Daoy (cell line): ENCODE measurements around the gene RHEX. TPM values are rescaled to one million over a fixed set of nuclear protein-coding genes. Genes with fewer than 3 reads are reported as not detected.
A peak's percentile ranks its signal among the peaks of the same experiment; 100 is the strongest.

ENCODE experiments used
- DNase-seq: peaks from one replicate; pipeline ENCODE4 v3.0.0-alpha.2; 2015; ENCODE audit warnings: low read depth
- total RNA-seq: library from RNA; depleted of rRNA; stranded (reverse); fragments of >200 nt; shearing (Covaris generic); gene quantifications from 2 replicates; pipeline ENCODE4 v1.2.3, GENCODE V29; 2014; rRNA removed

Gene RHEX, protein sequence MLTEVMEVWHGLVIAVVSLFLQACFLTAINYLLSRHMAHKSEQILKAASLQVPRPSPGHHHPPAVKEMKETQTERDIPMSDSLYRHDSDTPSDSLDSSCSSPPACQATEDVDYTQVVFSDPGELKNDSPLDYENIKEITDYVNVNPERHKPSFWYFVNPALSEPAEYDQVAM
- total RNA-seq: not detected in 2 replicates

DNA sequence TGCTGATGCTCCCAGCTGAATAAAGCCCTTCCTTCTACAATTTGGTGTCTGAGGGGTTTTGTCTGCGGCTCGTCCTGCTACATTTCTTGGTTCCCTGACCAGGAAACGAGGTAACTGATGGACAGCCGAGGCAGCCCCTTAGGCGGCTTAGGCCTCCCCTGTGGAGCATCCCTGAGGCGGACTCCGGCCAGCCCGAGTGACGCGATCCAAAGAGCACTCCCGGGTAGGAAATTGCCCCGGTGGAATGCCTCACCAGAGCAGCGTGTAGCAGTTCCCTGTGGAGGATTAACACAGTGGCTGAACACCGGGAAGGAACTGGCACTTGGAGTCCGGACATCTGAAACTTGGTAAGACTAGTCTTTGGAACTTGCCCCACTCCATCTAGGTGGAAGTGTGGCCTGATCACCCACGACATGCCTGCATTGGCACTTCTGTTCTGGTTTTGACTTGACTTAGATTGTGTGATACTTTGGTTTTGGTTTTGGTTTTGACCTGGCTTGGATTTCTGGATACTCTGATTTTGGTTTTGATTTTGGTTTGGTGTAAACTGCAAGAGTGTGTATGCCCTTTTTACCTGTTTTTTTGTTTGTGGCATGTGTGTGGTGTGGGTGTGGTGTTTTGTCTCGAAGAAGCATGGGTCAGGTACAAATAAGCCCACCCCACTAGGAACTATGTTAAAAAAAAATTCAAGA is at the start of gene RHEX:
Gene RHEX (plus strand): TSS at position 255 of the 692 bp plus-strand sequence. CDS start 44,656 bp downstream, outside the sequence.
- DNase-seq: peak; percentile 19

DNA sequence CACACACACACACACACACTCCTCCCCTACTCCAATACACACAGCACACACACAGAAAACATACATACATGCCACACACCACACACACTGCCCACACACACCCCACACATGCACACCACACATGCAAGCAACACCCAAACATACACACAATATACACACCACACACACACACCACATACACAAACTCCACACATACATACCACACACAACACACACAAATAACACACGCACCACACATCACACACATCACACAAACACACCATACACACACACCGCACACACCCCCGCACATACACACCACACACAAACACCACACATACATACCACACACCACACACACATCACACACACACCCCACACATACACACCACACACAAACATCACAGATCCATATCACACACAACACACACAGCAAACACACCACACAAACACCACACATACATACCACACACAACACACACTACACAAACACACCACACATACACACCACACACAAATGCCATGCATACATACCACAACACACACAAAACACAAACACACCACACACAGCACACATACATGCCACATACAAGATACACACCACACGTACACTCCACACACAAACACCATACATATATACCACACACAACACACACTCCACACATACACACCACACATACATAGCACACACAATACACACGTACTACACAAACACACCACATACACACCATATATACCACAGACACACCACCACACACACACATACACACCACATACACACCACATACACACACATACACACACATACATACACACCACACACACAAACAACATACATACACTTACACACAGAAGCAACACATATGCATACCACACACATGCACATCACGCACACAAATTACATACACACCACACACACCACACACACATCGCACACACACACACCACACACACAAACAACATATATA is 48.8 kb upstream of the RHEX start:
- no peak for DNase-seq

DNA sequence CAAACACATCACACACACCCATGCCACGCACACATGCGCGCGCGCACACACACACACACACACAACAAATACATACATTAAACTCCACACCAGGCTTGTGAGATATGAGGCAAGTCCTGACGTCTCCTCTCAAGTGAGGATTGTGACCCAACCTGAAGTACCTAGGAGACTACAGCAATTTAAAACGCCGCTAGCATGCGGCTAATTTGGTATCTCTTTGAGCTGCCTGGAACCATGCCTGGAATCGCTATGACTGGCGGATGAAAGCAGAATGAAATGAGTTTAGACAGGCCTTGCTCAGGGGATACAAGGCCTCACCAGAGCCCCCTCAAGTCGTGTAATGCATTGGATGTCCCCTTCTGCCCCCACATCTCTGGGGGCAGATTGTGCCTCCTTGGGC is 48.1 kb upstream of the RHEX start:
- DNase-seq: no peak

DNA sequence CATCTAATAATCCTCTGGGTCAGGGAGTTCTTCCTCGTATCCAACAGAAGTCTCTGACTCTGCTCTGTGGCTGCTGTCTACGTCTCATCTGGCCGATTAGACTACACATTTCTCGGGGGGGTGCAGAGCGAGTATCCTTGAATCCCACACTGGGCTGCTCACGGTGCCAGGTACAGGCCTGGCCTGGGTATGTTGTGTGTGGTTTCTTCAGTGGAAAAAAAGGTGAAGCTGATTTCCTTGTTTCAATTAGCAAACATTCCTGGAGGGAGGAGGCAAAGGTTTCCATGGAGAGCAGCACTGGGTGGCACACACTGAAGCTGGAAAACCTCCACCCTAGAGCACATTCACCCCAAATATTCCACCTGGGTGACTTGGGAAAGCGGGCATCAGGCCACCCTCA is 47.7 kb upstream of the RHEX start:
- DNase-seq: no peak

DNA sequence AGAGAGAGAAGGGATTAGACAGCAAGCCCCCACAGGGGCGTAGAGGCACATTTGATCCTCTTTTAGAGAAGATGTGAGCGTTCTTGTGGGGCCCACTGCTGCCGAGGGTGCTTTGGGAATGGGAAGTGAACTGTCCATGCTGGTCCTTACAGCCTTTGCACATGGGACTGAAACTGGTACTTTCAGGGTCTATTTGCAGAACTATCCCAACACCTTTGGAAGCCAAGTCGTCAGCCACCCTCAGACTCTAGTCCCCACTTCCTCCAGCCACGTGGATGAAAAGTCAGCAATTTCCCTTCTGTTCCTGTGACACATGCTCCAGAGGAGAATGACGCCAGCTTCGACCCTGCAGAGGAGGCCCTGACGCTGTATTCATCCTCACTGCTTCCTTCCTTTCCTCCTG is 47.2 kb upstream of the RHEX start:
- DNase-seq: no peak

DNA sequence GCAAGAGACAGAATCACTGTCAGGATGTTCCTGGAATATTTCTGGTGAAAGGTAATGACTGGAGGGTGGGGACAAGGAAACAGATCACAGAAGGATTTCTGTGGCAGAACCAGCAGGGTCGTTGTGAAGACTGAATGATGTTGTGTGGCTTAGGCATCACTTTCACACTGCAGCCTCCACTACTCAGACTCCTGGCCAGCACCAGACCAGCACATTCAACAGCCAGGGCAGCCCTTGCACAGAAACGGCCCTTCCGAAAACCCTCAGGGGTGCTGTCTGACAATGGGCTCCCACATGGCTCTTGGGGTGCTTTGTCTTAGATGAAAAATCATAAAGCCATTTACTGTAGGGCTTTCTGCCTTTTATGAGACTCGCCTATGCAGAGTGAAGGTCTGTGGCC is 46.0 kb upstream of the RHEX start:
- no peak for DNase-seq

DNA sequence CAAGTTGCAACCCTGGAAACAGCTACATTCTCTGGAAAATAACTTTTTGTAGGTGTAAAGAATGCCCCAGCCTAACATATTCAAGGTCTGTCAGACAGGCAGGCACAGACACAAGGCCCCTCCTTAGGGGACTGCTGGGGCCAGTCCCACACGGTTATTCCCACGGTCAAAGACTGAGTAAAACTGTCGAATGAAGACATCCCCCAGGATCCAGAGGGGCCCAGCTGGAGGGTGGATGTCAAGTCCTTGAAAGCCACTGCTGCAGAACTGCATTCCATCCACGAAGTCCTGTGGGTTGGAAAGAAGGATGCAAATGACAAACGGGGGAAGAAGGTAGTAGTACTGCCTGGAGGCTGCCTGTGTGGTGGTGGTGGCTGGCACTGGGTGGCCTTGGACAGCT is 42.9 kb upstream of the RHEX start:
- DNase-seq: no peak

DNA sequence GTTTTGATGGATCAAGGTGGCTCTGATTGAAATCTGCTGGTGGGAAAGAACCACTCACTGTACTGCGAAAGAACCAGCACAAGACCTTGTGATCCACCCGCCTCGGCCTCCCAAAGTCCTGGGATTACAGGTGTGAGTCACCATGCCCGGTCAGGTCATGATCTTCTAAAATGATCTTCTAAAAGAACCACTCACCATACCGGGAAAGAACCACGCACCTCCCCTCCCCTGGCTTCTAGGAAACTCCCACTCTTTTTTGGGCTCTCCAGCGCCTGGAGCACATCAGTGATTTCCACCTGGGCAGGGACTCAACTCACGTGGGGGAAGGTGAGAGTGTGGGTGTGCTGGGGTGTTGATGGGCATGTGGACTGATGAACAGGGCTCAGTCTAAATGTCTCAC is 41.9 kb upstream of the RHEX start:
- DNase-seq: no peak

DNA sequence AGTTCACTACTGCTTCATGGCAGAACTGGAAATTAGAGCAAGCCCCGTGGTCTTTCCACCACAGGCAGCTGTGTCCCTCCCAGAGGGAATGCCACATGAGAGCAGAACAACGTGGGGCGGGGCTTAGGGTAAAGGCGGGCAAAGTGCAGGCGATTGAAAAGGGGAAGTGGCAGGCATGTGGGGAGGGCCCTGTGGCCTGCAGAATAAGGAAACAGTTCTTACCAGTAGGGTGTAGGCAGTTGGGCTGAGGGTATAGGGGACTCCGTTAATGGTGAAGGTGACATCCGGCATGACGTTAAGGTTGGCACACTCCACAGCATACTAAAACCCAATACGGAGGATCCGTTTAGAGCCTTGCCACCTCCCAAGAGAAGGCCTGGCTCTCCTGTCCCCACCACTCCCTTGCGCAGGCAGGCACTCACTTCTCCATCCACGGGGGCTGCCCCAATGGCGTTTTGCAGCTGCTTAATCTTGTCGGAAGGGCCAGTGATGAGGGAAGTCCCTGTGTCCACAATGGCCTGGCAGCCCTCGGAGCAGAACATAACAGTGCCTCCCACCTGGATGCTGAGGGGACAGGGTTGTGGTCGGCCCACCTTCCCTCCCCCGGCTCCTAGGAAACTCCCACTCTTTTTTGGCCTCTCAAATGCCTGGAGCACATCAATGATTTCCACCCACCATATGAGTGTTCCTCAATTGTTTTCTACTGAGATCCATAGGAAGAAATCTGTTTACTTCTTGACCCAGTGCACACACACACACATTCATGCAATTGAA is 40.7 kb upstream of the RHEX start:
- DNase-seq: no peak

DNA sequence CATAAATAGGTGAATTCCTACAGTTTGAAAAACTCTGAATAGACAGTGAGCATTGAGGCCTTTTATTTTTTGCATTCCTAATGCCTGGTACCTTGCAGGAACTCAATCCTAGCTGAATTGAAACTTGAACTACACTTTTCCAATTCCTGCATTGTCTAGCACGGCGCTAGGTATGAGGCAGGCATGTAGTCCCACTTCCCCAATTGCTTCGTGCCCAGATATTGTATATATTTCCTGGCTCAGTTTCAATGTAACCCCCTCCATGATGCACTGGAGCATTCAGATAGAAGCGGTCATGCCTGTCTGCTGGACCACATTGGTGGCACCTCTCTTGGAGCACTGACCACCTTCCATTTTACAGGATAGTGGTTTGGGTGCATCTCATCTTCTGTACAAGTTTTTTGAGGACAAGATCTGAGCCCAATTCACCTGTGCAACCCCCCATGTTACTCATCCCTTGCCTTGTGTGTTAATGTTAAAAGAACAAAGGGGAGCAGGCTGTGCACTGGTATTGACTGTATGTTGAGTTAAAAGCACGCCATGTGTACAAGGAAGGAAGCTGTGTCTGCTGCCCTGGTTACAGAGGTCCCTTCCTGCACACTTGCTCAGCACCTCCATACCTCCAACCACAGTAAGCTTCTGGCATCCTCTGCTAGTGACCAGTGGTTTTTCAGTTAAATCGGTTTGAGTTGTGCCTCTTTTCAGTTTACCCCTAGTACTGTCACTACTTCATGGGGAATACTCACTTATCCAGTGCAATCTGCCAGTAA is 39.8 kb upstream of the RHEX start:
- no peak for DNase-seq

DNA sequence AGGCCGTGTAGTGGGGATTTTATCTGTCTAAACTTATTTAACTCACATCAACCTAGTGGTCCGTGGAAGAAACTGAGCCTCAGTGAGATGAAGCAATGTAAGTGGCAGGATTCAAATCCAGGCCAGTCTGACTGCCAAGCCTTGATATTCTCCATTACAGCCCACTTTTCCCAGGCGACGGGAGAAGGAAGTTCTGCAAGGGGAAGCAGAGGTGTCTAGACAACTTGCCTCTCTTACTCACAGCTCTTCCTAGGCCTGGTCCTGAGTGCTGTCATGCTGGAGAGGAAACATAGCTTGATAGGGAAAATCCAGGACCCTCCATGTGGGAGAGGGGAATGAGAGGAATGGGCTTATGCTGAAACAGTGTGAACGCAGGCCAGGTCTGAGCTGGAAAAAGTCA is 38.4 kb upstream of the RHEX start:
- no peak for DNase-seq

DNA sequence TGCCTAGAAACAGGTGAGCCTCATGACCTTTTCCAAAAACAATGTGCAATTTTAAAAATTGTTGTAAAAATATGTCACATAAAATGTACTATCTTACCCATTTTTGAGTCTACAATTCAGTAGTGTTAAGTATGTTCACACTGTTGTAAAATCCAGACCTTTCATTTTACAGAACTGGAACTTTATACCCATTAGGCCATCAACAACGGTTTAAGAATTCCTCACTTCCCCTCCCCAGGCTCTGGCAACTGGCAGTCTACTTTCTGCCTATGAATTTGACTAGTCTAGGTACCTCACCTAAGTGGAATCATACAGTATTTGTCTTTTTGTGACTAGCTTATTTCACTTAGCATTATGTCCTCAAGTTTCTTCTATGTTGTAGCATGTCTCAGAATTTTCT is 37.9 kb upstream of the RHEX start:
- no peak for DNase-seq

DNA sequence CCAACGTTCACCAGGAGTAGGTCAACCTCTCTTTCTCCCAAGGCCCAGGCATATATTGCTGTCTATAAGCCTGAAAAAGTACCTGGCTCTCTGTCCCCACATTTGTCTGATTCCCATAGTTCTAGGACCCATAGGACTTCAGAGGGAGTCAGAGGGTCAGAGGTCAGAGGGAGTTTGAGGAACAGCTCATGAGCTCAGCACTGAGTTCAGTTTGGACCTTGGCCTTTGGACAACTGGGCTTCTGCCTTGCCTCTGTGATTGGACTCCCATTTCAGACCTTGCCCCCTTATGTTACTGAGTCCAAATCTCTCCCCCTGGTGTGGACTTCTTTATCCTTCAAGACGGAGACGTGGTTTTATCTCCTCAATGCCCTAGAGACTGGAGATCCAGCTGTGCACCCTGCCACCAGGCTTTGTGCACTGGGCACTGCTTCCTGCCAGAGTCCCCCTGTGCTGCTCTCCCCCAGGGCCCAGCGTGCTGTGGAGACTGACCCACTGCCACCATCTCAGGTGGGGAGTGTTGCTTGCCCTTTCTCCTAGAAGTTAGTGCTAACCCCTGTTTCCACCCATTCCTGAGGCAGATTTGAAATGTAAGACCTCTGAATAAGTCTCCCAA is 32.5 kb upstream of the RHEX start:
- no peak for DNase-seq

DNA sequence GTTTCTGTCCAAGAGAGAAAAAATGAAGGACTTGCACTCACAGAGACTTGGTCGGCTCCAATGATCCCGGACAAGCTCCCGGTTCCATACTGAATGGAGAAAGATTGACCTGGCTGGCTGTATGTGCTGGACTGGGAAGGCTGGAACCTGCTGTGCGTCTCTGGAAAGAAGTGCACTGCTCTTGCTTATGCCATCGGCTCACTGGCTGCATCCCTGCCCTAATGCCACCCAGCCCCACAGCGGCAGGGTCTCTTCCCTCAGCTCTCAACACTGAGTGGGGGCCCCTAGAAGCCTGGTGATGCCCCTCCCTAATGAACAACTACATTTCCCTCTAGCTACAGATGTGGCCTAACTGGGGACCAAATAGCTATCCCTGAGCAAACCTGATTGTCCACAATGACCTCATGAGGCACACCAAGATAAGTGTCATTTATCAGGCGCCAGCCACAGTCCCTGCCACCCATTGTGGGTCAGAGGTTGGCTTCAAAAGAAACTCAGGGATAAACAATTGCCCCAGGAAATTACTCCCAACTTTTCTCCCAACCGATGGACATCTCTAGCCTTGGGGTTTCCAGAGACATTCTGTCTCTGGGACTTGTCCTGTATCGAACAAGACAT is 31.9 kb upstream of the RHEX start:
- no peak for DNase-seq

DNA sequence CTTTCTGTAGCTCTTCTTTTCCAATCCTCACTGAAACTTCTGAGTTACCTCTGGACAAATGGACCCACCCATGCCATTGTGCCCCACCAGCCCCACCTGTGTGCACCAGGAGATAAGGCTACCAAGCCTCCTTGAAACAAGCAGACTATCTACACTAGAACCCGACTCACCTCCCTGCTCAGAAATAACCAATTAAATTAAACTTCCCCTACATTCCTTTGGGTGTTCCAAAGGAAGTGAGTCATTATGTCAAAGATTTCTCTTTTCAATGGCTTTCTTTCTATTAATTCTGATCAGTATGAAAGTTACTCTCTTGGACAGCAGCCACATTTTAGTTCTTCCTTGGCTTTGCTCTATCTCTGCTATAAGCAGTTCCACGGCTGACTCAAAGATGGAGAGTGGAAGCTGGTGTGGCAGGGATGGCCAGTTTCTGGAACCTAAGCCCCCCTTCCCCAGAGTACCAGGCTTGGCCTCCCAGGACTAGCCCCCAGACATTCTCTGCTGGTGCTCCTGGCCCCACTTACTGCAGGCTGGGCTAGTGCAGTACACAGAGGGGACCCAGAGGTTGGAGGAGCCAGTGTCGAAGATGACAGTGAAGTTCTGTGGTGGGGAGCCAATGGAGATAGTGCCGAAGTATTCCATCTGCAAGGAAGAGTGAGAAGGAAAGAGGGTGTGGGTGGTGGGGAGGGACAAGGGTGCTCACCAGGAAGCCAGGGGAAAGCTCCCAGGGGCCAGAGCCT is 31.2 kb upstream of the RHEX start:
- DNase-seq: no peak

DNA sequence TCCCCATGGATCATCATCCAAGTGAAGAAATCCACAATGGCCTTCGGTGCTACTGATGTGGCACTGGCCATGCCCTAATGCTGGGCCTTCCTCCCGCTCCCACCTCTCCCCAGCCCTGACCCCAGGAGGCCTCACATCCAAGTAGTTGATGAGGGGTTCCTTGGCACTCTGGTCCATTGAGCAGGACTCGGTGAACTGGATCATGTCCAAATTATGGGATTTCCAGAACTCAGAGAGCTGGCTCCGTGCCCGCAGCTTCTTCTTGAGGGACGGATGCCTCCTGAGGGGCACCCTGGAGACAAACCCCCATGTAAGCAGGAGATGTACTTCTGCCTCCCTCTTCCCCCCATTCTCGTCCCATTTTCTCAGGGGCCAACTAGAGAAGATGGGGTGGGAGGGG is 30.2 kb upstream of the RHEX start:
- DNase-seq: no peak

DNA sequence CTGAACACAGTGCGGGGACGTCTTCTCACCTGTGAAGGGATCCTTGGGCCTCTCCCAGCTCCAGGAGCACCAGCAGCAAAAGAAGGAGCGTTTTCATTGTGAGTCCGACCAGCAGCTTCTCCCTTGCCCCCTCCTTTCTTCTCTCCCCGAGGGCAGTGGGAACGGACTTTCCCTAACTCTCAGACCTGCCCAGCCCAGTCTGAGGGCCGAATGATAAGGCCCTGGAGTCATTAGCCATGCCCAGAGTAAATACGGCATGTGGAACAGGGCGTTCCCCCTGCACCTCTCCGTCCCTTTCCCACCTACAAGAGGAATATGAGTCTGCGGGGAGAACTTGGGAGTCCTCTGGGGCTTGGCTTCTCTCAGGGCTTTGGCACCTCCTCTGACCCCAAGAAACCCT is 29.3 kb upstream of the RHEX start, which contains the start of gene CTSE:
Gene CTSE (minus strand): TSS at position 201 of the 400 bp plus-strand sequence. CDS start 104 bp downstream, at position 97.
- DNase-seq: no peak

DNA sequence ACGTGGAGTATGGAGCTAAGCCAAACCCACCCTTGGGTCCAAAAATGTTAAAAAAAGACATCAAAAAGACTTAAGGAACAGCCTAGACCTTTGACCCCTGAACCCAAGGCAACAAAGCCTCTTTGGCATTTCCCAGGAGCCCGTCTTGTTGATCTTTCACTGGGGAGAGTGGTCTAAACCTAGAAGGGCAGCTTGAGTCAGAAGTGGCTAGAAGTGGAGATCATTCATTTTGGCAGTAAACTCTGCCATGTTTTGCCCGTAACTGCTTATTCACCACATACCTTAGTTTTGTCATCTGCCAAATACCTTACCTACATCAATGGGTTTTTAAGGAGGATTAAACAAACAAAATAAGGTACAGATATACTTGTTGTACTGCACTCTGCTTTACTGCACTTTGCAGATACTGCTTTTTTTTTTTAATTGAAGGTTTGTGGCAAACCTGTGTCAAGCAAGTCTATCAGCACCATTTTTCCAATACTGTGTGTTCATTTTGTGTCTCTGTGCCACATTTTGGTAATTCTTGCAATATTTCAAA is 27.6 kb upstream of the RHEX start:
- DNase-seq: no peak

DNA sequence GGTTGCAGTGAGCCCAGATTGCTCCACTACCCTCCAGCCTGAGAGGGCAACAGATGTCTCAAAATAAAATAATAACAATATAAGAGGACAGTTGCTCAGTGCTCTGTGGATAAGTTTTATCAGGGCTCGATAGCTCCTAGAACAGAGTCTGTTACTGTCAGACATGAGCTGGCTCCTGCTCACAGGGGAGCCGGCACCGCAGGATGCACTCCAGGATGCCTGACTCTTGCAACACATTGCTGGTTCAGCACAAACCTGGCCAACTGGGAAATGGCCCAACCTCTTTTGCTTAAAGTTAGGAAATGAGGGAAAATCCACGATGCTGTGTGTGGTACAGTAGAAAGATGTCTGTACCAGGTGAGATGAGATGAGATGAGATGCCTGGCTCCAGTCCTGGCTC is 23.5 kb upstream of the RHEX start:
- DNase-seq: no peak
